ENCODE measurements around the gene HPS1.

Gene HPS1

DNA sequence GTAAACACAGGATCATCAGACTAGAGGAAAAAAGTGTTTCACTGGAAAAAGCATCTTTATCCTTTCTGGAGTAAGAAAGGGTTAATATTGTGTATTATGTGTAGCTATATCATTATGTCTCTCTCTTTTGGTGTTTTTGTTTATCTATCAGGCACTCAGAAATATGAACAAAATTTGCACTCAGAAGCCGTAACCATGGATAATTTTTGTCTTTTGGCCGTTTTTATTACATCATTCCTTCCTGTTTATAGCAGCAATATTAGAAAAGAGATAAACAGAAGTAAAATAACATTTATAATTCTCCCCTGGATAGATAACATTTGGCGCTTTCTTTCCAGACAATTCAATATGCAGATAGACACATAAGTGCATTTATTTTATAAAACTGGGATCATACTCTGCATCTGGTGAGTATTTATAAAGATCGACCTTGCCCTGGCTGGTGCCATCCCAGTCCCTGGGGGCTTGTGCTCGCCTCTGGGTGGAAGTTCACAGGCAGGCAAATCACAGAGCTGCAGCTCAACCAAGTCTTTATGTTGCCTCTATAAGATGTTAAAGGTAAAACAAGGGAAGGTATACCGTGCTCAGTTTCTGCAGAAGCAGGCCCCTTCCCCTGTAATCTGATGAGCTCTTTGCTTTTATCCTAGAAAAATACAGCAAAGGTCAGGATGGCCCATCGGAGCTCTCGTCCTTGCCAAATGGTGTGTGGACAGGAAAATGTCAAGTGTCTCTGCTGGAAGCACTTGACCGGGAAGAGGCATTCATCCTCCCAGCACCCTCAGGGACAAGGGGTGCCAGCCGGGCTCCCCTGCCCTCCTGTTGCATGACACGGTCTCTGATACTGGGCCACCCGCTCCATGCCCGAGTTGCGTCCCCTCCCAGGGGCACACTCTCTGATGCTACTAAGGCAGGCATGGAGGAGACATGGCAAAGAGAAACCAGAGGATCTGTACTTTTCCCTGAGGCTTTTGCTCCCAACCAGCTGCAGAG, 75.6 kb downstream of the HPS1 start:
- no peak for TF ChIP-seq GATA2 (IDR thresholded peaks at IDR 0.05; ENCODE audit: low read depth, low read length)
- TF ChIP-seq GATA3 (IDR thresholded peaks at IDR 0.05; ENCODE audit: low read depth, low read length): no peak

DNA sequence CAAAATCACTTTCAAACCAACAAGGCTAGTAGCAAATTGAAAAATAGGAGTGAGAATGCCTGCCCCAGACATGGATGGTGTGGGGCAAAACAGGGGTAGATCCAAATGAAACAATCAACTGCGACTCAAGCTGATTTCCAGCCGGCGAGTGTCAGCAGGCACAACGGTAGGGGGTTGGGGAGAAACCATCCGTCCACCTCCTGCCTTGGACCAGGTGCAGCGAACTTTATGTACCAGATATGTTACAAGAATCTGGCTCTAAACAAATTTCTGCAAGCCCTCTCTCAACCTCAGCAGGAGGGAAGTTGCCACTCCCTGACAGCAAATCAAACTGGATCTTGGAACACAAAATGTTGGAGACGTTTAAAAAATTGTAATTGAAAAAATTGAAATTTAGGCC, 76.9 kb downstream of the HPS1 start:
- TF ChIP-seq GATA2 (IDR thresholded peaks at IDR 0.05; ENCODE audit: low read depth, low read length) (no peak), GATA3 (IDR thresholded peaks at IDR 0.05; ENCODE audit: low read depth, low read length) (no peak)

DNA sequence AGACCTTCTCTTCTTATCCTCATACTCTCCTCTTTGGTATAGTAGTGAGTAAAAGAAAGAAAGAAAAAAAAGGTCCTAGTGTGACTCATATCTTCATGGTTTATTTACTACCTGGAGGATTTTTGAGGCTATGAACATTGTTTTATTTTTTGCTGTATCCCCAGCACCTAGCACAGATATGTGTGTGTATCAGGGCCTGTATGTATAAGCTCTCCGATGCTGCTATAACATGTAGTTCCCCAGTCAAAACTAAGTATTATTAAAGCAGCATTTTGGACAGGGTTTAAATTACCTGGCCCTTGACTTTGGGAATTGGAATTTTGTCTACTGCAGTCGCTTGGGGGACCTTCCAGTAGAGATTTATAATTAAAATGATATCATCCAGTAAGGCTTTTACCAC, 78.1 kb downstream of the HPS1 start:
- TF ChIP-seq GATA3 (IDR thresholded peaks at IDR 0.05; ENCODE audit: low read depth, low read length): no peak
- no peak for TF ChIP-seq GATA2 (IDR thresholded peaks at IDR 0.05; ENCODE audit: low read depth, low read length)

DNA sequence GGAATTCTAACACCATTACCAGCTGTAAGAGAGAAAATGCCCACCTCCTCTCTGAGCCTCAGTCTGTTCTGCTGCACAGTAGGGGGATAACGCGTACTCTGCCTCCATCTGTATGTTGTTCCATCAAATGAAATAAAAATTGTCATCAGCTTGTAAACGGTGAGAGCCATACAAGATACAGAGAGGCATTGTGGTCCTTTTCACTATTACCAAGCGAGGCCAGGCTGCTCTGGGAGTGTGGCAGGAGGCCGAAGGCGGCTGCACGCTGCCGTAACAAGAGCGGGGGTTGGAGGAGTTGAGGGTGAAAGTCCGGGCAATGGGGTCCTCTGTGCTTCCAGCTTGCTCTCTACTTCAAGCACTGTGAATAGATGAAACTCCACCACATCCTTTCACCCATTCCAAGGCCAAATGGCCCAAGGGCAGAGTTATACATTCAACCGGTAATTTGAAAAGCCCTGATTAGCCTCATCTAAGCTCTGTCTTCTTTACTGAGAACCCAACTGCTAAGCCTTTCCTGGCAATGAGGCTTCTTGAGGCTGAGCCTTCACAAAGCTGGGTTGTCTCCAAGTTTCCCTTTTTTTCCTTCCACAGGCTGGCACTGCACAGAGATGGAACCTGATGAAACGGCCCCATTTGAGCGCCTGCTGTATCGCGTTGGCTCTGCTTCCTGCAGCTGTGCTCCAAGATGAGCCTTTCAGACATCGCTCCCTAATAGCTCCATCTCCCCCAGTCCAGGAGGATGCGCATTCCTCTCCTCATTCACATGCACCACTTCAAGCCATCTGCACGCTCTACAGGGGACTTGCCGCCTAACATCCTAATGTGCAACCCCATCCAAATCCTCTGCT, 78.9 kb downstream of the HPS1 start:
- no peak for TF ChIP-seq GATA3 (IDR thresholded peaks at IDR 0.05; ENCODE audit: low read depth, low read length)
- TF ChIP-seq GATA2 (IDR thresholded peaks at IDR 0.05; ENCODE audit: low read depth, low read length): no peak
